ENCODE data around the gene OLFML3.

Gene OLFML3

GRCh38 chr1:113935176-113935575, 44.1 kb upstream of the OLFML3 start:
- no peak for DNase-seq (ENCODE audit: low read depth)
- no peak overlapping the region for H3K4me3 ChIP-seq (ENCODE audit: low read depth, low read length)
- TF ChIP-seq CTCF (IDR thresholded peaks at IDR 0.05; ENCODE audit: control insufficient read depth, extremely low read depth, insufficient read depth): no peak

- no peak for DNase-seq (ENCODE audit: low read depth)
- no peak overlapping the region for H3K4me3 ChIP-seq (ENCODE audit: low read depth, low read length)
- TF ChIP-seq CTCF (IDR thresholded peaks at IDR 0.05; ENCODE audit: control insufficient read depth, extremely low read depth, insufficient read depth): no peak
Observed at GRCh38 chr1:113935970-113936369, 43.3 kb upstream of the OLFML3 start.

- H3K4me3 ChIP-seq (ENCODE audit: low read depth, low read length): no peak overlapping the region
- no peak for TF ChIP-seq CTCF (IDR thresholded peaks at IDR 0.05; ENCODE audit: control insufficient read depth, extremely low read depth, insufficient read depth)
- no peak for DNase-seq (ENCODE audit: low read depth)
Observed at GRCh38 chr1:113937146-113937545, 42.1 kb upstream of the OLFML3 start.

GRCh38 chr1:113938192-113938591, 41.1 kb upstream of the OLFML3 start:
- H3K4me3 ChIP-seq (ENCODE audit: low read depth, low read length): no peak overlapping the region
- no peak for TF ChIP-seq CTCF (IDR thresholded peaks at IDR 0.05; ENCODE audit: control insufficient read depth, extremely low read depth, insufficient read depth)
- no peak for DNase-seq (ENCODE audit: low read depth)

GRCh38 chr1:113940365-113941244, 38.7 kb upstream of the OLFML3 start:
- no peak for DNase-seq (ENCODE audit: low read depth)
- H3K4me3 ChIP-seq (ENCODE audit: low read depth, low read length): no peak overlapping the region
- TF ChIP-seq CTCF (IDR thresholded peaks at IDR 0.05; ENCODE audit: control insufficient read depth, extremely low read depth, insufficient read depth): no peak

DNA sequence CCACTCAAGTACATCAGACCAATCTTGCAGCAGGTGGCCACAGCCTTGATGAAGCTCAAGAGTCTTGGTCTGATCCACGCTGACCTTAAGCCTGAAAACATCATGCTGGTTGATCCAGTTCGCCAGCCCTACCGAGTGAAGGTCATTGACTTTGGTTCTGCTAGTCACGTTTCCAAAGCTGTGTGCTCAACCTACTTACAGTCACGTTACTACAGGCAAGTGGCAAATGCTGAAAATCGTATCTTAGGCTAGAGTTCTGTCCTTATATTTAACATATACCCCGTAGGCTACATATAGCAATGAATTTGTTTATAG, 38.1 kb upstream of the OLFML3 start:
- H3K4me3 ChIP-seq (ENCODE audit: low read depth, low read length): no peak overlapping the region
- DNase-seq (ENCODE audit: low read depth): no peak
- TF ChIP-seq CTCF (IDR thresholded peaks at IDR 0.05; ENCODE audit: control insufficient read depth, extremely low read depth, insufficient read depth): no peak

- no peak for DNase-seq (ENCODE audit: low read depth)
- no peak overlapping the region for H3K4me3 ChIP-seq (ENCODE audit: low read depth, low read length)
- TF ChIP-seq CTCF (IDR thresholded peaks at IDR 0.05; ENCODE audit: control insufficient read depth, extremely low read depth, insufficient read depth): no peak
Observed at GRCh38 chr1:113942527-113942926, 36.7 kb upstream of the OLFML3 start.
